GM19324 (cell line): ENCODE data around the gene CNFN.

Experiments used
- ATAC-seq: cut with Tn5 transposase; IDR thresholded peaks from one replicate; pipeline ENCODE4 v1.9.1; 2021; ENCODE audit warnings: mild to moderate bottlenecking, moderate library complexity; ENCODE audit not compliant: unreplicated experiment, low FRiP score

Gene CNFN

GRCh38 chr19:42389899-42390298, at the start of gene CNFN:
TSS of gene CNFN (minus strand) at chr19:42390297. CDS start at chr19:42389037, 1,260 bp downstream.
- ATAC-seq = no peak

GRCh38 chr19:42436006-42436405, 45.9 kb upstream of the CNFN start:
- no peak for ATAC-seq

- ATAC-seq = no peak
Measured at GRCh38 chr19:42435316-42435715, 45.2 kb upstream of the CNFN start.

GRCh38 chr19:42433503-42434260, 43.6 kb upstream of the CNFN start:
- ATAC-seq = no peak

GRCh38 chr19:42431486-42431885, 41.4 kb upstream of the CNFN start:
- ATAC-seq = no peak

- ATAC-seq = no peak
Measured at GRCh38 chr19:42428676-42429075, 38.6 kb upstream of the CNFN start.

- ATAC-seq = no peak
Measured at GRCh38 chr19:42427313-42427712, 37.2 kb upstream of the CNFN start, which contains the start of gene LIPE. TSS of gene LIPE (minus strand) at chr19:42427388. CDS start at chr19:42427149, 239 bp downstream.

- no peak for ATAC-seq
Measured at GRCh38 chr19:42426643-42427042, 36.5 kb upstream of the CNFN start.

- ATAC-seq = no peak
Measured at GRCh38 chr19:42424712-42425131, 34.6 kb upstream of the CNFN start.

GRCh38 chr19:42424345-42424707, 34.2 kb upstream of the CNFN start:
- ATAC-seq = no peak

GRCh38 chr19:42423462-42424344, 33.6 kb upstream of the CNFN start:
- ATAC-seq = peak; percentile 76

GRCh38 chr19:42422901-42423461, 32.9 kb upstream of the CNFN start:
- peak; percentile 24 for ATAC-seq

GRCh38 chr19:42422092-42422900, 32.2 kb upstream of the CNFN start:
- peak; percentile 2 for ATAC-seq

GRCh38 chr19:42421591-42422031, 31.5 kb upstream of the CNFN start:
- ATAC-seq = no peak

GRCh38 chr19:42421101-42421500, 31.0 kb upstream of the CNFN start:
- no peak for ATAC-seq

- no peak for ATAC-seq
Measured at GRCh38 chr19:42420055-42420544, 30.0 kb upstream of the CNFN start.

GRCh38 chr19:42419309-42419708, 29.2 kb upstream of the CNFN start:
- ATAC-seq = no peak

GRCh38 chr19:42412661-42413076, 22.6 kb upstream of the CNFN start:
- ATAC-seq = no peak

- ATAC-seq = no peak
Measured at GRCh38 chr19:42412227-42412626, 22.1 kb upstream of the CNFN start.

- no peak for ATAC-seq
Measured at GRCh38 chr19:42411581-42412178, 21.6 kb upstream of the CNFN start.
